OCI-LY1 (cell line): Measurements from ENCODE around the gene CD4.

Experiments used
- H2AFZ ChIP-seq: fragments of 200-600 bp; sonication (generic), shearing (Covaris generic); 2 replicates; pipeline ENCODE4 v1.6.0; 2014; ENCODE audit warnings: antibody characterized with exemption, mild to moderate bottlenecking, low read length
- H3F3A ChIP-seq: fragments of 200-600 bp; sonication (generic), shearing (Covaris generic); 2 replicates; pipeline ENCODE4 v1.6.0; 2014; ENCODE audit warnings: mild to moderate bottlenecking, antibody characterized with exemption, low read length, moderate library complexity; ENCODE audit not compliant: insufficient read depth
- H3K27ac ChIP-seq: fragments of 200-600 bp; sonication (generic); 2 replicates; pipeline ENCODE4 v1.5.1; 2014; ENCODE audit warnings: low read length, mixed run types, mild to moderate bottlenecking, low read depth; ENCODE audit not compliant: poor library complexity, severe bottlenecking
- H3K27me3 ChIP-seq: fragments of 200-600 bp; sonication (generic); 2 replicates; pipeline ENCODE4 v1.6.0; 2014; ENCODE audit warnings: antibody characterized with exemption, mild to moderate bottlenecking, low read length, moderate library complexity; ENCODE audit not compliant: insufficient read depth
- H3K36me3 ChIP-seq: fragments of 200-600 bp; sonication (generic); 2 replicates; pipeline ENCODE4 v1.6.1; 2014; ENCODE audit warnings: mild to moderate bottlenecking, antibody characterized with exemption, low read length, moderate library complexity, mixed read lengths; ENCODE audit not compliant: insufficient read depth
- H3K4me1 ChIP-seq: fragments of 200-600 bp; sonication (generic); 2 replicates; pipeline ENCODE4 v1.5.1; 2014; ENCODE audit warnings: mild to moderate bottlenecking, low read length, moderate library complexity; ENCODE audit not compliant: insufficient read depth, severe bottlenecking
- H3K4me2 ChIP-seq: fragments of 200-600 bp; sonication (generic), shearing (Covaris generic); 2 replicates; pipeline ENCODE4 v1.6.1; 2014; ENCODE audit warnings: low read length
- H3K4me3 ChIP-seq: fragments of 200-600 bp; sonication (generic); 2 replicates; pipeline ENCODE4 v1.5.1; 2014; ENCODE audit warnings: low read length, low read depth, mild to moderate bottlenecking, mixed read lengths; ENCODE audit not compliant: poor library complexity, severe bottlenecking
- H3K79me2 ChIP-seq: fragments of 200-600 bp; shearing (Covaris generic); 2 replicates; pipeline ENCODE4 v1.6.1; 2016; ENCODE audit warnings: mixed run types, low read length, mixed read lengths; ENCODE audit not compliant: insufficient read depth
- H3K9ac ChIP-seq: fragments of 200-600 bp; sonication (generic), shearing (Covaris generic); 2 replicates; pipeline ENCODE4 v1.6.1; 2014; ENCODE audit warnings: mild to moderate bottlenecking, low read length, mixed read lengths
- H3K9me2 ChIP-seq: fragments of 200-600 bp; sonication (generic), shearing (Covaris generic); 2 replicates; pipeline ENCODE4 v1.6.1; 2014; ENCODE audit warnings: low read depth, mild to moderate bottlenecking, low read length, mixed read lengths
- H3K9me3 ChIP-seq: fragments of 200-600 bp; shearing (Covaris generic); 2 replicates; pipeline ENCODE4 v1.6.1; 2014; ENCODE audit warnings: low read length, mixed read lengths
- H4K20me1 ChIP-seq: fragments of 200-600 bp; sonication (generic), shearing (Covaris generic); 2 replicates; pipeline ENCODE4 v1.6.0; 2016; ENCODE audit warnings: mild to moderate bottlenecking, low read length; ENCODE audit not compliant: insufficient read depth
- EZH2 ChIP-seq: fragments of 200-600 bp; sonication (generic), shearing (Covaris generic); IDR thresholded peaks from 2 replicates; pipeline ENCODE4 v1.8.0; 2017; ENCODE audit warnings: borderline replicate concordance, mixed run types, mild to moderate bottlenecking, antibody characterized with exemption, low read length, moderate library complexity, mixed read lengths
- TF ChIP-seq, protein P1 (sequence below): fragments of 200-600 bp; sonication (generic), shearing (Covaris generic); IDR thresholded peaks from 2 replicates; pipeline ENCODE4 v1.5.1; 2017; ENCODE audit warnings: mild to moderate bottlenecking, antibody characterized with exemption, low read length, moderate library complexity, mixed read lengths

The CD4 gene

GRCh38 chr12:6784761-6785160 lies 4.6 kb upstream of the CD4 start:
- H3K9me3 ChIP-seq, result no peaks in the 10 kb centered on the region
- no peaks in the 10 kb centered on the region for H3K79me2 ChIP-seq
- no peak overlapping the region for H3K27ac ChIP-seq
- H3K4me3 ChIP-seq, result no peak overlapping the region
- H3K9me2 ChIP-seq, result no peaks in the 10 kb centered on the region
- H3K4me2 ChIP-seq, result no peak overlapping the region
- H2AFZ ChIP-seq, result no peak overlapping the region
- TF ChIP-seq, protein P1, sequence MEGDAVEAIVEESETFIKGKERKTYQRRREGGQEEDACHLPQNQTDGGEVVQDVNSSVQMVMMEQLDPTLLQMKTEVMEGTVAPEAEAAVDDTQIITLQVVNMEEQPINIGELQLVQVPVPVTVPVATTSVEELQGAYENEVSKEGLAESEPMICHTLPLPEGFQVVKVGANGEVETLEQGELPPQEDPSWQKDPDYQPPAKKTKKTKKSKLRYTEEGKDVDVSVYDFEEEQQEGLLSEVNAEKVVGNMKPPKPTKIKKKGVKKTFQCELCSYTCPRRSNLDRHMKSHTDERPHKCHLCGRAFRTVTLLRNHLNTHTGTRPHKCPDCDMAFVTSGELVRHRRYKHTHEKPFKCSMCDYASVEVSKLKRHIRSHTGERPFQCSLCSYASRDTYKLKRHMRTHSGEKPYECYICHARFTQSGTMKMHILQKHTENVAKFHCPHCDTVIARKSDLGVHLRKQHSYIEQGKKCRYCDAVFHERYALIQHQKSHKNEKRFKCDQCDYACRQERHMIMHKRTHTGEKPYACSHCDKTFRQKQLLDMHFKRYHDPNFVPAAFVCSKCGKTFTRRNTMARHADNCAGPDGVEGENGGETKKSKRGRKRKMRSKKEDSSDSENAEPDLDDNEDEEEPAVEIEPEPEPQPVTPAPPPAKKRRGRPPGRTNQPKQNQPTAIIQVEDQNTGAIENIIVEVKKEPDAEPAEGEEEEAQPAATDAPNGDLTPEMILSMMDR, result no peak
- no peak for TF ChIP-seq EZH2
- H3K36me3 ChIP-seq, result no peaks in the 10 kb centered on the region
- H3K27me3 ChIP-seq, result peaks cover 2% of the 10 kb centered on the region; the same call in 1 of the 2 replicates
- no peak overlapping the region for H3K9ac ChIP-seq
- H3F3A ChIP-seq, result no peaks in the 10 kb centered on the region
- H4K20me1 ChIP-seq, result no peaks in the 10 kb centered on the region
- peaks cover 11% of the 10 kb centered on the region for H3K4me1 ChIP-seq

DNA sequence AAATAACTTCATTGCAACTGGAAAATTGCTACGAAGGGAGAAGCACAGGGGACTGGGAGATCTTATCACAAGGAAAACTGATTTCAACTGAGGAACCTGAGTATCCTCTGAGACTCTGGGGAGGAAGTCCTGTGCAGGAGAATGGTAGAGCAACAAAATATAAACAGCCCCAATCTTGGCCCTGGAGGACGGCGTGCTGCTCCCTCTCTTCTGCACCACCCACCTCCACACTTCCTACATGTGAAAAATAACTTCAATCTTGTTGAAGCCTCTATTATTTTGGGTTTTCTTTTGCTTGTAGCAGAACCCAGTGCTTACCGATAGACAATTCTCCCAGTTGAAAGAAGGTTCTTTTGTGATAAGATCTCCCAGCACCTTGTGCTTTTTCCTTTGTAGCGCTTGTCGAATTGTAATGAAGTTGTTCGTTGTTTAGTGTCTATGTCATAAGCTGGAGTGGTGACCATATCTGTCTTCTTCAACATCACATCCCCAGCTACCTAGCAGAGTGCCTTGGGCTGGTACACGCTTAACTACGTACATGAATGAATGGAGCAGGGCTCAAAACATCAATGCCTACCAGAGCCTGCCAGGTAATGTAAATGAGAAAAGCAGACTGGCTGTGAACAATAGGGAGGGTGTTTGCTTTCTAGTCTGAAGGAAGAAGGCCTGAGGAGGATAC lies 2.8 kb upstream of the CD4 start:
- H3K36me3 ChIP-seq, result no peaks in the 10 kb centered on the region
- no peaks in the 10 kb centered on the region for H3F3A ChIP-seq
- H3K27me3 ChIP-seq, result peaks cover 3% of the 10 kb centered on the region; the same call in 1 of the 2 replicates
- TF ChIP-seq EZH2, result no peak
- TF ChIP-seq, protein P1, result no peak
- no peak overlapping the region for H3K4me3 ChIP-seq
- no peaks in the 10 kb centered on the region for H3K79me2 ChIP-seq
- no peaks in the 10 kb centered on the region for H3K9me3 ChIP-seq
- H3K9me2 ChIP-seq, result no peaks in the 10 kb centered on the region
- H3K4me1 ChIP-seq, result peaks cover 11% of the 10 kb centered on the region
- H3K4me2 ChIP-seq, result no peak overlapping the region
- H3K27ac ChIP-seq, result no peak overlapping the region
- H2AFZ ChIP-seq, result no peak overlapping the region
- H4K20me1 ChIP-seq, result no peaks in the 10 kb centered on the region
- H3K9ac ChIP-seq, result no peak overlapping the region

- Histone ChIP-seq H3K9ac (no peak overlapping the region), H3K4me3 (no peak overlapping the region), H3K27ac (no peak overlapping the region), H3K4me1 (peaks cover 11% of the 10 kb centered on the region), H3F3A (no peaks in the 10 kb centered on the region), H3K9me3 (no peaks in the 10 kb centered on the region), H3K27me3 (peaks cover 3% of the 10 kb centered on the region; the same call in 1 of the 2 replicates), H2AFZ (no peak overlapping the region), H3K36me3 (no peaks in the 10 kb centered on the region), H3K79me2 (no peaks in the 10 kb centered on the region), H3K4me2 (no peak overlapping the region), H3K9me2 (no peaks in the 10 kb centered on the region), H4K20me1 (no peaks in the 10 kb centered on the region)
- no peak for TF ChIP-seq EZH2
- TF ChIP-seq, protein P1, result no peak
Observed at GRCh38 chr12:6787309-6787708, 2.0 kb upstream of the CD4 start.
